Left cardiac atrium (tissue), 4 donors: ENCODE measurements around the gene KIAA1958. TPM values are rescaled to one million over a fixed set of nuclear protein-coding genes. Genes with fewer than 3 reads are reported as not detected.

ENCODE experiments used
- ATAC-seq, 2 donors: fragments of 200-7000 bp; cut with Tn5 transposase; one replicate each; pipeline ENCODE4 v1.9.1; 2020; ENCODE audit warnings: mild to moderate bottlenecking in 2 of 2, moderate library complexity in 2 of 2
- DNase-seq: peaks from one replicate; pipeline ENCODE4 v3.0.0-alpha.2; 2020
- intact Hi-C, 2 donors: fragments of 100-400 bp; cut with DNase I; formaldehyde crosslinking; loops; one replicate each; pipeline versions ENCODE4 v1.14.1 to v1.15.1; 2022 to 2023
- total RNA-seq, 2 donors: library from RNA; stranded (reverse); fragmentation: NEBNext Ultra II Directional; extraction: Animal tissue kit (Norgen Biotek cat#: 25700); gene quantifications; one replicate each; pipeline ENCODE4 v1.2.1, GENCODE V29; 2021
- donor health status: DM: no; HTN: yes; CAD: no.
- donor health status: DM: no; HTN: yes; CAD: no; lungs with severe emphysema.
- donor health status: DM: yes; HTN: yes; CAD: no.
- donor health status: Dilated cardiomyopathy.

KIAA1958 gene
- total RNA-seq, 2 donors from 2014 or later = 3.3 to 3.6 TPM

GRCh38 chr9:112548836-112549595 is 62.4 kb downstream of the KIAA1958 start:
- ATAC-seq (no peak), DNase-seq (no peak)
- intact Hi-C loops = no loop called here

GRCh38 chr9:112550531-112550930 is 63.9 kb downstream of the KIAA1958 start:
- DNase-seq = no peak
- intact Hi-C loops = no loop called here

GRCh38 chr9:112551641-112552040 is 65.0 kb downstream of the KIAA1958 start:
- no peak for ATAC-seq

More at GRCh38 chr9:112550531-112550930, 63.9 kb downstream of the KIAA1958 start:
- no peak for ATAC-seq

GRCh38 chr9:112552229-112553056 is 65.8 kb downstream of the KIAA1958 start:
- intact Hi-C loops = no loop called here
- DNase-seq (no peak), ATAC-seq (peak; percentile 78 to 82)

More at GRCh38 chr9:112551641-112552040, 65.0 kb downstream of the KIAA1958 start:
- no peak for DNase-seq
- intact Hi-C loops = no loop called here

GRCh38 chr9:112553256-112553826 is 66.7 kb downstream of the KIAA1958 start:
- no peak for DNase-seq
- ATAC-seq = no peak
- intact Hi-C loops = no loop called here

- DNase-seq = no peak
- intact Hi-C loops = no loop called here
- ATAC-seq = no peak
Observed at GRCh38 chr9:112554516-112554915, 67.9 kb downstream of the KIAA1958 start.

GRCh38 chr9:112555101-112555643 is 68.5 kb downstream of the KIAA1958 start:
- ATAC-seq (no peak), DNase-seq (no peak)
- intact Hi-C loops = no loop called here

- intact Hi-C loops = no loop called here
- no peak for DNase-seq
- no peak for ATAC-seq
Observed at GRCh38 chr9:112555844-112556482, 69.3 kb downstream of the KIAA1958 start.

GRCh38 chr9:112556497-112557442 is 70.1 kb downstream of the KIAA1958 start:
- intact Hi-C loops = no loop called here
- DNase-seq = no peak

GRCh38 chr9:112558476-112558875 is 71.8 kb downstream of the KIAA1958 start:
- DNase-seq = no peak
- ATAC-seq = peak in 1 of 2 donors; percentile 55
- intact Hi-C loops = no loop called here

More at GRCh38 chr9:112556497-112557442, 70.1 kb downstream of the KIAA1958 start:
- no peak for ATAC-seq

- intact Hi-C loops = no loop called here
Observed at GRCh38 chr9:112558978-112559377, 72.4 kb downstream of the KIAA1958 start.

GRCh38 chr9:112559629-112560413 is 73.2 kb downstream of the KIAA1958 start:
- DNase-seq = no peak
- ATAC-seq = no peak
- intact Hi-C loops = no loop called here

More at GRCh38 chr9:112558978-112559377, 72.4 kb downstream of the KIAA1958 start:
- ATAC-seq (no peak), DNase-seq (no peak)

GRCh38 chr9:112562235-112562958 is 75.8 kb downstream of the KIAA1958 start:
- intact Hi-C loops = no loop called here
- ATAC-seq (no peak), DNase-seq (no peak)

- DNase-seq = no peak
- intact Hi-C loops = no loop called here
- ATAC-seq = no peak
Observed at GRCh38 chr9:112569186-112569585, 82.6 kb downstream of the KIAA1958 start.

- ATAC-seq = peak in 1 of 2 donors; percentile 47
- intact Hi-C loops = no loop called here
- DNase-seq = no peak
Observed at GRCh38 chr9:112570671-112571167, 84.1 kb downstream of the KIAA1958 start.

- DNase-seq (no peak), ATAC-seq (no peak)
- intact Hi-C loops = no loop called here
Observed at GRCh38 chr9:112571624-112572355, 85.2 kb downstream of the KIAA1958 start.
